ENCODE data around the gene ELFN1.

DNA sequence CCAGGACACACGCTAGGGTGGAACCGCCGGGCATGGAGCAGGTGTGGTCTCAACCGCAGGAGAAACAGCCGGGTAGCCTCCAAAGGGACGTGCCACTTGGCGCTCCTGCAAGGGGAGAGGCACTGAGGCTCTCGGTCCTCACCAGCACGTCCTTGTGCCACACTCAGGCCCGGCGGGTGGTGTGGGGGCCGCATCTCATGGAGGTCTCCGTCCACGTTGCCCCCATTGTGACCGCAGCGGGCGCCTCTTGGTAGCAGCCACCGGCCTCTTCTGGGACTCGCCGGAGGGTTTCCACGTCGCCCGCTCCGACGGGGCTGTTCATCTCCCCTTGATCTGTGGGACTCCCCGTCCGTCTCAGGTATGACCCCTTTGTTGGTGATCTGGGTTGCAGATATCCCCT lies 49.2 kb upstream of the ELFN1 start:
- TF ChIP-seq HDGF (IDR thresholded peaks at IDR 0.05; ENCODE audit: borderline replicate concordance) (no peak), FOXK2 (IDR thresholded peaks at IDR 0.05) (no peak), FOXA1 (IDR thresholded peaks at IDR 0.05) (no peak), ELF4 (IDR thresholded peaks at IDR 0.05) (no peak), FOXM1 (IDR thresholded peaks at IDR 0.05; ENCODE audit: borderline replicate concordance) (no peak), TARDBP (IDR thresholded peaks at IDR 0.05) (no peak), NFRKB (IDR thresholded peaks at IDR 0.05) (no peak), L3MBTL2 (conservative IDR thresholded peaks at IDR 0.05) (no peak)
